CD4-positive, alpha-beta T cell (primary cell): ENCODE results near the gene PDZD8. TPM values are rescaled to one million over a fixed set of nuclear protein-coding genes. Genes with fewer than 3 reads are reported as not detected.

ENCODE experiments used
- ATAC-seq: fragments of 200-7000 bp; cut with Tn5 transposase; one replicate; pipeline ENCODE4 v1.10.0; 2022; ENCODE audit warnings: mild to moderate bottlenecking; ENCODE audit not compliant: poor library complexity
- CTCF ChIA-PET: fragments of 350-600 bp; sonication (Branson Sonifier 250); formaldehyde crosslinking; loops from one replicate; lab custom pipeline; 2021; ENCODE audit warnings: antibody characterized with exemption, inconsistent platforms; lab: Charles Lee
- POLR2A ChIA-PET: fragments of 350-600 bp; sonication (Branson Sonifier 250); formaldehyde crosslinking; loops from one replicate; lab custom pipeline; 2021; ENCODE audit warnings: antibody characterized with exemption, inconsistent platforms; lab: Charles Lee
- DNase-seq, 14 experiments: peaks; one replicate each; pipeline ENCODE4 v3.0.0-alpha.2; 2013 to 2020; ENCODE audit warnings: mixed read lengths in 2 of 14
- H3K27ac ChIP-seq, 2 donors: one replicate each; pipeline versions ENCODE4 v1.5.1 to v1.7.0; 2013; ENCODE audit warnings: low read length in 2 of 2, low read depth in 1 of 2, mild to moderate bottlenecking in 1 of 2
- H3K27me3 ChIP-seq, 2 experiments: 1 replicate in 1 of 2; 2 replicates in 1 of 2; pipeline versions ENCODE4 v1.6.1 to v1.7.0; 2013; ENCODE audit warnings: low read length in 2 of 2, control low read depth in 1 of 2, mild to moderate bottlenecking in 1 of 2, moderate library complexity in 1 of 2; ENCODE audit not compliant: insufficient read depth in 2 of 2, control insufficient read depth in 1 of 2
- H3K36me3 ChIP-seq: one replicate; pipeline ENCODE4 v1.6.1; 2013; ENCODE audit warnings: low read length, control low read depth; ENCODE audit not compliant: insufficient read depth
- H3K4me1 ChIP-seq: one replicate; pipeline ENCODE4 v1.6.1; 2013; ENCODE audit warnings: low read length, control low read depth; ENCODE audit not compliant: insufficient read depth
- H3K4me3 ChIP-seq: one replicate; pipeline ENCODE4 v1.5.1; 2013; ENCODE audit warnings: mild to moderate bottlenecking, low read length, moderate library complexity
- H3K9me3 ChIP-seq, 2 experiments: 1 replicate in 1 of 2; 2 replicates in 1 of 2; pipeline versions ENCODE4 v1.6.1 to v1.7.0; 2013; ENCODE audit warnings: low read length in 2 of 2, mild to moderate bottlenecking in 2 of 2, control low read depth in 1 of 2, moderate library complexity in 1 of 2; ENCODE audit not compliant: control insufficient read depth in 1 of 2, insufficient read depth in 1 of 2
- H3K27ac Mint-ChIP-seq: one replicate; pipeline ENCODE4 v1.8.0; 2020; ENCODE audit warnings: mixed read lengths
- H3K27me3 Mint-ChIP-seq: one replicate; pipeline ENCODE4 v1.8.0; 2021; ENCODE audit warnings: mixed read lengths
- H3K36me3 Mint-ChIP-seq: one replicate; pipeline ENCODE4 v1.8.0; 2021; ENCODE audit warnings: low read depth, mixed read lengths
- H3K4me1 Mint-ChIP-seq: one replicate; pipeline ENCODE4 v1.8.0; 2021; ENCODE audit warnings: low read depth, mixed read lengths
- H3K4me3 Mint-ChIP-seq: one replicate; pipeline ENCODE4 v1.8.0; 2020; ENCODE audit warnings: mild to moderate bottlenecking, mixed read lengths
- H3K9me3 Mint-ChIP-seq: one replicate; pipeline ENCODE4 v1.8.0; 2020; ENCODE audit warnings: mixed read lengths
- CTCF ChIP-seq: fragments of 200-600 bp; IDR thresholded peaks from one replicate; pipeline ENCODE4 v1.8.0; 2022; ENCODE audit warnings: antibody characterized with exemption, mild to moderate bottlenecking
- intact Hi-C, 2 experiments: fragments of 100-400 bp; cut with DNase I in 1 of 2; cut with micrococcal nuclease in 1 of 2; formaldehyde crosslinking; loops; one replicate each; pipeline versions ENCODE4 v1.15.1 to v1.9.0; 2023 to 2025; cut with DNase I, micrococcal nuclease
- total RNA-seq, 174 experiments: library from RNA in 2 of 174; stranded (reverse) in 2 of 174; gene quantifications; one replicate each; pipeline ENCODE4 v1.2.3 and lab custom pipeline; 2021 to 2026

PDZD8 gene
- total RNA-seq, 2 experiments from 2014 or later = 25.2 to 31.1 TPM

- no peak overlapping the region for H3K27ac ChIP-seq
- TF ChIP-seq CTCF = no peak
- intact Hi-C loops = no loop called here
- no peaks in the 10 kb centered on the region for H3K27me3 ChIP-seq
- ChIA-PET POLR2A (no interaction called here), CTCF (no interaction called here)
- Mint-ChIP-seq H3K27ac (no peak overlapping the region), H3K9me3 (no peaks in the 10 kb centered on the region), H3K4me1 (peaks cover 16% of the 10 kb centered on the region), H3K4me3 (no peak overlapping the region), H3K36me3 (no peaks in the 10 kb centered on the region), H3K27me3 (peaks cover 17% of the 10 kb centered on the region)
- no peaks in the 10 kb centered on the region for H3K36me3 ChIP-seq
- DNase-seq (no peak), ATAC-seq (no peak)
- H3K9me3 ChIP-seq = no peaks in the 10 kb centered on the region
- H3K4me1 ChIP-seq = no peaks in the 10 kb centered on the region
- no peak overlapping the region for H3K4me3 ChIP-seq
Observed at GRCh38 chr10:117255835-117256460, 119.3 kb downstream of the PDZD8 start.

GRCh38 chr10:117254774-117255735, 120.2 kb downstream of the PDZD8 start:
- Mint-ChIP-seq H3K4me3 (no peak overlapping the region), H3K27ac (no peak overlapping the region), H3K9me3 (no peaks in the 10 kb centered on the region), H3K27me3 (peaks cover 17% of the 10 kb centered on the region), H3K4me1 (peaks cover 11% of the 10 kb centered on the region), H3K36me3 (no peaks in the 10 kb centered on the region)
- DNase-seq (no peak), ATAC-seq (no peak)
- H3K4me1 ChIP-seq = peaks cover 2% of the 10 kb centered on the region
- H3K4me3 ChIP-seq = no peak overlapping the region
- ChIA-PET POLR2A (no interaction called here), CTCF (no interaction called here)
- H3K27me3 ChIP-seq = peaks cover 0 to under 1% of the 10 kb centered on the region in 2 experiments
- no peak for TF ChIP-seq CTCF
- no peaks in the 10 kb centered on the region for H3K9me3 ChIP-seq
- H3K27ac ChIP-seq = no peak overlapping the region
- no peaks in the 10 kb centered on the region for H3K36me3 ChIP-seq
- intact Hi-C loops = no loop called here

- H3K27me3 Mint-ChIP-seq = peaks cover 15% of the 10 kb centered on the region
- H3K27ac Mint-ChIP-seq = no peak overlapping the region
- Histone ChIP-seq H3K9me3 (no peaks in the 10 kb centered on the region), H3K36me3 (no peaks in the 10 kb centered on the region), H3K4me1 (peaks cover 3% of the 10 kb centered on the region), H3K4me3 (no peak overlapping the region), H3K27ac (no peak overlapping the region), H3K27me3 (peaks cover 0 to 2% of the 10 kb centered on the region in 2 experiments)
- no peaks in the 10 kb centered on the region for H3K9me3 Mint-ChIP-seq
- intact Hi-C loops = no loop called here
- no peak overlapping the region for H3K4me3 Mint-ChIP-seq
- peaks cover 12% of the 10 kb centered on the region for H3K4me1 Mint-ChIP-seq
- no peaks in the 10 kb centered on the region for H3K36me3 Mint-ChIP-seq
- no peak for TF ChIP-seq CTCF
- ChIA-PET CTCF (no interaction called here), POLR2A (no interaction called here)
- DNase-seq (no peak), ATAC-seq (no peak)
Observed at GRCh38 chr10:117254338-117254737, 120.9 kb downstream of the PDZD8 start.
